ENCODE measurements around the gene ATOX1. TPM values are rescaled to one million over a fixed set of nuclear protein-coding genes. Genes with fewer than 3 reads are reported as not detected.

ATOX1 gene
- total and polyA plus RNA-seq, 2 of the 8 experiments (the other 6 are each of a cell fraction or from before 2014, with no cell fraction given), result 79.9 to 232 TPM

DNA sequence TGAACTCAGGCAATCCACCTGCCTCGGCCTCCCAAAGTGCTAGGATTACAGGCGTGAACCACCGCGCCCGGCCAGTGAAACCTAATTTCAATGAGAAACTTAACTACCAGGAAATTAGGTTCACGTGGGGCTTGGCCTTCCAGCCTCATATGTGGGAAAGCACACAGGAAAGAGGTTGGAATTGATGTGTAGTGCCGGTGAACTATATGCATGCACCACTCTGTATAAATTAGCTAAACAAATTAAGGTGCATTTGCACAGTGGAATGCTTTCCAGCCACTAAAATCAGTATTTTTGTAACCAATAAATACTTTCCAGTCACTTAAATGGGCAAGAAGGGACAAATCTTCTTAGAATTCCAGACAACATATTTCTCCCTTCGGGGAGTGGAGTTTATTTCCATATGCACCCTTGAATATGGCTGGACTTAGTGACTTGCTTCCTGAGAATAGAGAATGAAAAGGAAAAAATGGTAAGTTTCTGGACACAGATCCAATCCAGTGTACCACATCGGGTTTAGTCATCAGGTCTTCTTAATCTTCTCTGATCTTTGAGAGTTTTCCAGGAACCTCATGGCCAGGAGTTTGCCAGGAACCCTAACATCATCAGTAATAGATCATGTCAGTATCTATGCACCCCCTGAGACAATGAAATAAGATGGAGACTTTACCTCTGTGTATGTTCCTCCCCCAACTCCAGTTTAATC is 24.9 kb downstream of the ATOX1 start:
- Histone ChIP-seq H3K27ac (ENCODE audit: low read depth, low read length) (no peak overlapping the region), H3K27me3 (replicated peaks in 1 of 4; ENCODE audit: control insufficient read depth in 3 of 4, extremely low read depth in 1 of 4, insufficient read depth in 3 of 4, low read length in 3 of 4) (no peaks in the 10 kb centered on the region), H2AFZ (ENCODE audit: low read length) (no peak overlapping the region), H4K20me1 (replicated peaks in 1 of 2; ENCODE audit: control insufficient read depth in 1 of 2, insufficient read depth in 2 of 2, low read length in 2 of 2) (no peaks in the 10 kb centered on the region), H3K4me2 (ENCODE audit: insufficient read depth in 1 of 2, low read depth in 2 of 2, low read length in 2 of 2) (no peak overlapping the region), H3K4ac (replicated peaks; ENCODE audit: insufficient read length, low read depth, low read length) (no peak overlapping the region), H3K4me3 (ENCODE audit: extremely low read depth in 1 of 4, insufficient read depth in 2 of 4, low read depth in 3 of 4, low read length in 4 of 4) (no peak overlapping the region), H2BK12ac (ENCODE audit: low read depth, low read length) (no peak overlapping the region), H4K91ac (replicated peaks; ENCODE audit: insufficient read length, low read length) (no peak overlapping the region), H3K23ac (ENCODE audit: insufficient read length) (no peak overlapping the region), H2BK20ac (ENCODE audit: low read length) (no peak overlapping the region), H3K56ac (replicated peaks; ENCODE audit: insufficient read length, low read depth, low read length) (no peak overlapping the region), H3K23me2 (ENCODE audit: low read depth, low read length) (peaks cover 2% of the 10 kb centered on the region; the same call in 1 of the 2 replicates), H3K18ac (ENCODE audit: extremely low read depth, low read length) (no peak overlapping the region), H3K4me1 (replicated peaks in 1 of 4; ENCODE audit: control insufficient read depth in 3 of 4, insufficient read depth in 4 of 4, low read length in 3 of 4) (peaks cover 0 to 7% (median 3%) of the 10 kb centered on the region in 4 experiments; a peak in 3 of 7 replicates), H4K5ac (ENCODE audit: insufficient read length, low read depth, low read length) (no peak overlapping the region), H4K8ac (ENCODE audit: extremely low read depth, insufficient read depth, low read length) (no peak overlapping the region), H3K79me1 (ENCODE audit: low read depth, low read length) (no peaks in the 10 kb centered on the region), H3K79me2 (ENCODE audit: control insufficient read depth in 1 of 2, insufficient read depth in 2 of 2, low read length in 2 of 2) (no peaks in the 10 kb centered on the region), H2BK5ac (ENCODE audit: low read depth, low read length) (no peak overlapping the region), H2BK15ac (ENCODE audit: low read length) (no peak overlapping the region), H2AK5ac (ENCODE audit: low read depth, low read length) (no peak overlapping the region), H3K14ac (ENCODE audit: insufficient read length) (no peak overlapping the region), H3K9me3 (ENCODE audit: insufficient read depth in 2 of 2, low read depth in 1 of 2, low read length in 1 of 2) (peaks cover 13 to 19% of the 10 kb centered on the region in 2 experiments), H2BK120ac (replicated peaks; ENCODE audit: low read depth, low read length) (no peak overlapping the region), H3K9ac (replicated peaks in 1 of 4; ENCODE audit: extremely low read depth in 1 of 4, low read depth in 3 of 4, low read length in 3 of 4) (no peak overlapping the region), H3K36me3 (ENCODE audit: control insufficient read depth in 2 of 4, insufficient read depth in 4 of 4, low read length in 3 of 4) (peaks cover 0 to 8% (median 0%) of the 10 kb centered on the region in 4 experiments; a peak in 3 of 8 replicates)
- CTCF ChIA-PET (ENCODE audit: partially characterized antibody), result interaction anchor here (0.6 to 38.0 kb wide), 4 partner anchors 7 to 69 kb away, joined by 3 to 991 read pairs (median 112); no protein-coding TSS in a partner anchor
- TF ChIP-seq BRCA1 (IDR thresholded peaks at IDR 0.05; ENCODE audit: low read depth, low read length) (no peak), EP300 (IDR thresholded peaks at IDR 0.05; ENCODE audit: borderline replicate concordance in 1 of 2, low read depth in 2 of 2, low read length in 2 of 2) (no peak), CTBP2 (IDR thresholded peaks at IDR 0.05; ENCODE audit: borderline replicate concordance, insufficient read depth, insufficient read length, low read length) (no peak), CHD2 (IDR thresholded peaks at IDR 0.05; ENCODE audit: low read length) (no peak)
- WGBS, 2 experiments (ENCODE audit: extremely low coverage in 1 of 2, insufficient coverage in 1 of 2, insufficient read length in 1 of 2, insufficient replicate concordance in 2 of 2, low coverage in 1 of 2, low lambda C conversion rate in 2 of 2, missing lambda C conversion rate in 1 of 2), result 94% methylated on average over 9 of the region's 9 CpGs; no CpG with 5 or more reads in 1 of the 2 experiments
- no peak for FAIRE-seq
- POLR2A ChIA-PET (ENCODE audit: partially characterized antibody), result interaction anchor here (1.1 kb wide), 1 partner anchor 8 kb away, joined by 3 read pairs; no protein-coding TSS in a partner anchor
- no peak for DNase-seq (ENCODE audit: low read depth in 1 of 2, low spot score in 2 of 2)

Data from H1 (cell line).